T follicular helper cell (primary cell): ENCODE measurements around the gene ELF5.
A peak's percentile ranks its signal among the peaks of the same experiment; 100 is the strongest.

ENCODE experiments used
- DNase-seq: peaks from one replicate; pipeline ENCODE4 v3.0.0-alpha.2; 2020; ENCODE audit warnings: low read depth

Gene ELF5

DNA sequence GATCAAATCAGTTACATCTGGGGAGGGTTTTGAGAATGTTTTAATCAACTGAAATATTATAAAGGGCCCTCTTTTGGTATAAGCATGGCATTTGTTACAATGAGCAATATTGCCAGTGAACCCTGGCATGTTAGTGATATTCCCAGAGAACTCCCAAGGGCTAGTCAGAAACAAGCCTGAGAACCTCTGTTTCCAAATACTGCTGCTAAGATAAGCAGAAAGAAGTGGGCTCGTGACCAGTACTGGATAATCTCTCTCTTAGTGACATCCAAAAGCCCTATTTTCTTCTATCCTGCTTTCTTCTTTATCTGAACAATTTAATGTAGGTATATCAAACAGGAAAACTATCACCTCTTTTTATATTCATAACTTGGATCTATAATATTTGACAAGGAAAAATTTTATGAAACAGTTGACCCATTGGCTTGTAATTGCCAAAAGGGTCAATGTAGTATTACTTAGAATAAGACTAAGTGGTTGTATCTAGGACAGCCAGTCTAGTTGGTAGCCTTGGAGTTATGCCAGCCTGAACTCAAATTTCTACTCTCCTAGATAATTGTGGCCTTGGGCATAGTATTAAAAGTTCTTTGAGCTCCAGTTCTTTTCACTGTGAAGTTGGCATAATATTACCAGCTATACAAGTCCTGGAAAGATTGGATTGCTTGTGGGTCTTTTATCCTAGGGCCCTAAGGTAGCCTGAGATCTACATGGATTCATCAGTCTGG, 59.1 kb downstream of the ELF5 start:
- DNase-seq, result no peak

GRCh38 chr11:34451053-34451452, 62.5 kb downstream of the ELF5 start:
- DNase-seq, result no peak

GRCh38 chr11:34449013-34449412, 64.6 kb downstream of the ELF5 start:
- DNase-seq, result no peak

GRCh38 chr11:34448223-34448994, 65.2 kb downstream of the ELF5 start:
- no peak for DNase-seq

DNA sequence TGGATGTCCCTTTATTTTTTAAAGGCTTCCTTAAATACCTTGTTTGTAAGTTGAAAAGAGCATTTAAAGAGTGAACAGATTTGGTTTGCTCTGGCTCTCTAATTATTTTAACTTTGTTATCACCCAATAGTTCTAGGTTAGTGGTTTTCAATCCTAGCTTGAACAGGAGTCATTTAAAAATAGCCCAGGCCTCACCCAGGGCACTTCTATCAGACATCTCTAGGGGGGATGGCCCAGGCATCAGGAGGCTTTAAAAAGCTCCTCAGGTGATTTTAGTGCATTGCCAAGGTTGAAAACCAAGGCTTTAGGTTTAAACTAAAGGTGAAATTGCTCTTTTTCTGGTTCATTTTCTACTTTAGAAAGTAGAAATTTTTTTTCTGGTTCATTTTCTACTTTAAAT, 66.5 kb downstream of the ELF5 start:
- no peak for DNase-seq

GRCh38 chr11:34446386-34446785, 67.2 kb downstream of the ELF5 start:
- DNase-seq, result no peak

- no peak for DNase-seq
Measured at GRCh38 chr11:34445956-34446355, 67.6 kb downstream of the ELF5 start.

DNA sequence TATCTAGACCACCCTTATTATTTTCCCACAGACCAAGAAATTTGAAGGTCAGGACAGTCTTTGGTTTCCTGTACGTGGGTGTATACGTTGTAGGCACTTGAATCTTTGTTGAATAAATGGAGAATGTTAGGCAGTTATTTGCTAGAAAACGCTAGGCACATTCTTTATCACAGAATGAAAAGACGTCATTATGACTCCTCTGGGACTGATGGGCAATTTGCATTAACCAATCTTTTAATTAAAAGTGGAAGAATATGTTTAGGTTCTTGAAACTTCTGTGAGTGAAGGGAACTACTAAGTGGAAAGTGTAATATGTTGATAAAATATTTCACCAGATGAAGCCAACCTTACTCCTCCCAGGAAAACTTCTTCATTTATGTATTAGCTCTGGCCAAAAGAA, 69.2 kb downstream of the ELF5 start:
- no peak for DNase-seq

DNA sequence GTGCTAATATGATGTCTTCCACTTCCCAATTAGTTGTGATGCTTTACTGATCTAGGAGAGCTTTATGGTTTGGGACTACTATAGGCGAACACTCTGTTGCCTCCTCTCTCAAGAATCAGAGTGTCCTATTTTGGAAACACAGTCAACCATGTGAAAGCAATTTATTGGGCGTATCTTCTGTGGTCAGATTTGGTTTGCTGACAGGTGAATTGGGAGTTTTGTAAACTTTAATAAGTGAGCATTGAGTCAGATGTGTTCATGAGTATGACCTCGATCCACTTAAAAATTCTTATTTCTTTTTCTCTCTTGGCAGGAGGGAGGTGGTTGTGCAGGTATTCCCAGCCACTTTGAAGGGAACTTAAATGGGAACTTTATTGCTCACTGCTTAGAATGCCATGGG, 70.5 kb downstream of the ELF5 start:
- DNase-seq, result no peak

DNA sequence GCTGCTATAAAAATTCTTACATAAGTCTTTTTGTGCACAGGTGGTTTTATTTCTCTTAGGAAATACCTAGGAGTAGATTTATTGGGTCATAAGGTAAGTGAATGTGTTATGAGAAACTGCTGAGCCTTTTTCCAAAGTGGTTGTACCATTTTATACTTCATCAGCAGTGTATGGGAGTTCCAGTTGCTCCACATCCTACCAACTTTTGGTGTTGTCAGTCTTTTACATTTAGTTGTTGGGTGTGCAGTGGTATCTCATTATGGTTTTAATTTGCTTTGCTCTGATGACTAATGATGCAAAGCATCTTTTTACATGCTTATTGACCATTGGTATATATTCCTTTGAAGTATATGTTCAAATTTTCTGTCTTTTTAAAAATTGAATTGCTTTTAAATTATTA, 71.8 kb downstream of the ELF5 start:
- no peak for DNase-seq

DNA sequence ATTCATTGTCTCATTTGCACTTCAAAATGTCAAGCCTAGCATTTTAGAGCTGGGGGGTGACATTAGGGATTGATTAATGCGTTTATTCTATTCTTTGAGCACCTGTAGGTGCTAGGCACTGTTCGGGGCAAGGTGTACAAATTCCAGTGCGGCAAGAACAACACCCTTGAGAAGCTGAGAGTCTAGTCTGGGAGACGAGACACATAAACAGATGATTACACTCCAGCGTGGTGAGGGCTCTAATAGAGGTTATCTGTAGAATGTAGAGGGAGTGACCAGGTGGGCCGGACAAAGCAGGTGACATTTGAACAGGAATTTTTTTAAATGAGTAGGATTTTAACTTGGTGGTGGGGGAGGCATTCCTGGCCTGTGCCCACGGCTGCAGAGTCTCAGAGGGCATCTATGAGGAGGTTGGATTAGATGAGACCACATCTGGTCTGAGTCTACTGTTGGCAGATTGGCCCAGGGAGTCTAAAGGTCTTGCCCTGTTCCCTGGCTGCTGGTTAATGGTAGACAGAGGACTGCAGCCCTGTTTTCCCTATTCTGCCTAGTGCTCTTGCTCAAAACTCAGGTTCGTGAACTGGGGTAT, 73.9 kb downstream of the ELF5 start:
- DNase-seq, result no peak

GRCh38 chr11:34438529-34439507, 74.8 kb downstream of the ELF5 start, which contains the start of gene CAT:
CAT (plus strand) TSS chr11:34438934; CDS start chr11:34439014, 80 bp downstream.
- peak; percentile 96 for DNase-seq

DNA sequence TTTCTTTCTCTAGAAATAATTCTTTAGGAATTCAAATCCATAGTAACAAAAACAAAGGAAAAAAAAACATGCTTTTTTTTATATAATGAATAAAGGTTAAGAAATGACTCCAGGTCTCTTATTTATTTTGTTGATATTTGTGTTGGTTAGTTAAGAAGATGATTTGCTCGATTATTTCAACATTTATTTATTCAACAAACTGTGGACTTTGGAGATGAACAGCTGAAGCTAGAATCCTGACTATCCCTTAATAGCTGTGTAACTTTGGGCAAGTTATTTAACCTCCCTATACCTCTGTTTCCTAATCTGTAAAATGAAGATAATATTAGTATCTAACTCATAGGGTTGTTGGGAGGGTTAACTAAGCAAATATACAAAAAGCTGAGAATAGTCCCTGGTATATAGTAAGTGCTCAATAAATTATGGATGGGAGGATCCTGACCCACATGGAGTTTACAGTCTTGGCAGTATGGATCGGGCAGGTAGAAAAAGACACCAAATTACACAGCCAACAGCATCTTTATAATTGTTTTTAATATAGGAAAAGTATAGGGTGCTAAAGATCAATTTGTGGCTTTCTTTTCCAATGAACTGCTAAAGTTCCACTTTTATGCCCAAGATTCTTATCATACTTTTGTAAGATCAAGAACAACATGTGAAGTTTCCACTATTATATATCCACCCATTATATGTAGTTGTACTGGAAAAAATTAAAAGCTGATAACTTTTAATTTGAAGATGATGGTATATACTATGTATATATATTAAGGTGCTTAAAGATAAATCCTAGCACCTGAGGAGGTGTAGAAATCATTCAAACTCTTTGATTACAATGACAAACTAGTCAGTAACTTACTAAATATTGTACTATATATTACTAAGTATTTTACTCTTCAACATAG, 76.1 kb downstream of the ELF5 start:
- DNase-seq, result no peak

DNA sequence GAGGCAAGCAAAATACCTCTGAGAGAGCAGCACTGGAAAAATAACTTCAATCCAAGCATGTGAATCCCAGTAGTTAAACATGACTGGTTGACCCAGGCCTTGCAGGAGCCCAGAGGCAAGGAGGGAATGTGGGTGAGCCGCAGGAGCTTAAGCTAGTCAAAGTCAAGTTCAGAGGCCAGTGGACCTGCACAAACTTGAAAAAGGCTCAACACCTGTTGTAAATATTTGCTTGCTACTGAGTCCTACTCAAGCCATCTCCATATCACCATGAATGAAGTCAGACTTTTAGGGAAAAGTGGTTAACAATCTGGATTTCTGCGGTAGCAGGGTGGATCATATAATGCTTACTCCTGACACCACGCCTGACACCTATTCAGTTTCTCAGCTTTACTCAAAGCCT, 79.7 kb downstream of the ELF5 start:
- no peak for DNase-seq

- DNase-seq, result no peak
Measured at GRCh38 chr11:34432822-34433221, 80.8 kb downstream of the ELF5 start.

GRCh38 chr11:34431979-34432378, 81.6 kb downstream of the ELF5 start:
- no peak for DNase-seq
